Measurements from ENCODE around the gene ZFAND3.

DNA sequence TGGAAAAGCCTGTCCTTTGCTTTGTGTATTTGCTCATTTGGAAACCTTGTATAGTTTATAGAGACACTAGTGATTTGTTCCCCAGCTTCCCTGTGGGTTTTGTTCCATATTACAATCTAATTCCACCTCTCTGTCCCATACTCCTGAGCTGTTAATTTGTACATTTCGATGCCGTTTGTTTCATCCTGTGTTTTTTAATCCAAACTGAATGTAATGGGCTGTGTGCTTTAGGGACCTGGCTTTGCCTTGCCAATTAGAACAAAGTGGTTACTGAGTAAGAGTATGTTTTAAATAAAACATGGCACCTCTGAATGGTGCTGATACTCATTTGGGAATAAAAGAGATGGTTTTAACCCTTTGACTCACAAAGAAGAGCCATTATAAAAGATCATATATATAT, 122.3 kb downstream of the ZFAND3 start:
- no peak for TF ChIP-seq EZH2 (IDR thresholded peaks at IDR 0.05; ENCODE audit: borderline replicate concordance, low read depth, low read length, severe bottlenecking)
- TF ChIP-seq, protein P1, sequence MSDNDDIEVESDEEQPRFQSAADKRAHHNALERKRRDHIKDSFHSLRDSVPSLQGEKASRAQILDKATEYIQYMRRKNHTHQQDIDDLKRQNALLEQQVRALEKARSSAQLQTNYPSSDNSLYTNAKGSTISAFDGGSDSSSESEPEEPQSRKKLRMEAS (IDR thresholded peaks at IDR 0.05; ENCODE audit: insufficient read depth, insufficient read length): no peak
- TF ChIP-seq, protein P2, sequence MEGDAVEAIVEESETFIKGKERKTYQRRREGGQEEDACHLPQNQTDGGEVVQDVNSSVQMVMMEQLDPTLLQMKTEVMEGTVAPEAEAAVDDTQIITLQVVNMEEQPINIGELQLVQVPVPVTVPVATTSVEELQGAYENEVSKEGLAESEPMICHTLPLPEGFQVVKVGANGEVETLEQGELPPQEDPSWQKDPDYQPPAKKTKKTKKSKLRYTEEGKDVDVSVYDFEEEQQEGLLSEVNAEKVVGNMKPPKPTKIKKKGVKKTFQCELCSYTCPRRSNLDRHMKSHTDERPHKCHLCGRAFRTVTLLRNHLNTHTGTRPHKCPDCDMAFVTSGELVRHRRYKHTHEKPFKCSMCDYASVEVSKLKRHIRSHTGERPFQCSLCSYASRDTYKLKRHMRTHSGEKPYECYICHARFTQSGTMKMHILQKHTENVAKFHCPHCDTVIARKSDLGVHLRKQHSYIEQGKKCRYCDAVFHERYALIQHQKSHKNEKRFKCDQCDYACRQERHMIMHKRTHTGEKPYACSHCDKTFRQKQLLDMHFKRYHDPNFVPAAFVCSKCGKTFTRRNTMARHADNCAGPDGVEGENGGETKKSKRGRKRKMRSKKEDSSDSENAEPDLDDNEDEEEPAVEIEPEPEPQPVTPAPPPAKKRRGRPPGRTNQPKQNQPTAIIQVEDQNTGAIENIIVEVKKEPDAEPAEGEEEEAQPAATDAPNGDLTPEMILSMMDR (IDR thresholded peaks at IDR 0.05; ENCODE audit: extremely low read depth in 1 of 2, insufficient read depth in 1 of 2, low read depth in 1 of 2, low read length in 2 of 2): no peak
